ENCODE measurements around the gene UNC5CL. TPM values are rescaled to one million over a fixed set of nuclear protein-coding genes. Genes with fewer than 3 reads are reported as not detected.

UNC5CL gene
- total and polyA plus RNA-seq, 2 of the 4 experiments (the other 2 are of a cell fraction), result not detected

DNA sequence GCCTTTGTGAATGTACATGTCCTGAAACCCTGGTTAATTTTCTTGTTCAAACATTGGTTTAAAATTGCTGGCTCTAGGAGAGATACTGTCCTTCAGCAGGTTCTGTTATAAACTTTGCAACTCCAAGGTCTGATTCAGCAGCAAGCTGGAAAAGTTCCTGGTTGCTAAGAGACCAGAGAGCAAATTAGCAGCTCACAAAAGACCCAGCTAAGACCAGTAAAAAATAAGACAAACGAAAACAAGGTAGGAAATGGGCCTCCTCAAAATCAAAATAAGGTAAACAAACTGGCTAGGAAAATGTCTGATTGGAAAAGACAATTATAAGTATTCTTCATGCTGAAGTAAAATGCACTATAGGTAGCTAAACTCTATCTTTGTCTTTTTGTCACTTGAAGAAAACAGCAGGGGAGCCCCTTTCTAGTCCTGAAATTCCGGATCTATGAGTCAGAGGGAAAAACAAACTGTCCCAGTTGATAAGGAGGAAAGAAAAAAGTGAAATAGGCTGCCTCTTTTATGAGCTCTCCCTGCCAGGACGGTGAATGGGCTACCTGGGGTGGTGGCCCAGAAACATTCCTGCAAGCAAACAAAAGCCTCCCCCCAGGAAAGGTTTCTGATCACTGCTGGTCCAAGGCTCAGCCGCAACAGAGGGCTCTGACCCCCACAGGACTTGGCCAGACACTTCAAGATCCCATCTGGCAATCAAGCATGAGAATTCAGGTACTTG, 41.6 kb downstream of the UNC5CL start:
- Histone ChIP-seq H3K9me1 (ENCODE audit: insufficient read depth, low read length) (peaks cover 6% of the 10 kb centered on the region; the same call in 1 of the 2 replicates), H3K4me3 (ENCODE audit: insufficient read depth, low read depth, low read length) (no peak overlapping the region), H3K23ac (ENCODE audit: low read depth, low read length) (no peak overlapping the region), H2BK15ac (ENCODE audit: low read depth, low read length) (no peak overlapping the region), H2AFZ (replicated peaks; ENCODE audit: low read length, poor library complexity) (peak overlapping the region; percentile 77), H3K27me3 (ENCODE audit: control insufficient read depth, insufficient read depth, low read length) (peaks cover 16% of the 10 kb centered on the region), H3K9ac (ENCODE audit: low read depth, low read length) (no peak overlapping the region), H3K56ac (ENCODE audit: extremely low read depth, insufficient read depth, low read length) (no peak overlapping the region), H2AK9ac (replicated peaks; ENCODE audit: low read depth, low read length, poor library complexity) (no peak overlapping the region), H4K91ac (ENCODE audit: insufficient read depth, low read depth, low read length) (no peak overlapping the region), H4K5ac (ENCODE audit: low read depth, low read length) (no peak overlapping the region), H3K14ac (replicated peaks; ENCODE audit: low read depth, low read length) (no peak overlapping the region), H3K9me3 (ENCODE audit: control insufficient read depth, insufficient read depth, low read length) (no peaks in the 10 kb centered on the region), H4K8ac (ENCODE audit: low read depth in 2 of 2, low read length in 2 of 2) (no peak overlapping the region), H3K4me1 (ENCODE audit: control insufficient read depth, insufficient read depth, low read length) (peaks cover 11% of the 10 kb centered on the region), H2AK5ac (ENCODE audit: low read depth, low read length) (no peak overlapping the region), H2BK120ac (ENCODE audit: low read depth, low read length) (no peak overlapping the region; the same call in 1 of the 2 replicates), H4K20me1 (ENCODE audit: insufficient read depth, low read length) (no peaks in the 10 kb centered on the region), H3K79me1 (ENCODE audit: low read depth in 1 of 2, low read length in 2 of 2) (no peaks in the 10 kb centered on the region), H2BK5ac (ENCODE audit: low read depth, low read length, poor library complexity, severe bottlenecking) (no peak overlapping the region), H3K4ac (ENCODE audit: low read depth, low read length) (0 out of 2 replicates have a peak overlapping the region, but pooled peaks have one; percentile 32), H3K36me3 (ENCODE audit: control insufficient read depth, insufficient read depth, low read length) (no peaks in the 10 kb centered on the region), H3K27ac (ENCODE audit: insufficient read depth, low read length) (no peak overlapping the region), H3K4me2 (ENCODE audit: low read depth, low read length) (peak overlapping the region; percentile 45), H2BK20ac (ENCODE audit: low read depth, low read length) (no peak overlapping the region), H3K18ac (ENCODE audit: low read depth, low read length) (no peak overlapping the region)
- intact Hi-C loops (cut with micrococcal nuclease) (no loop called here), dilution Hi-C loops (cut with HindIII; ENCODE audit: low sequenced_read_pairs, unreplicated experiment) (no loop called here), in situ Hi-C loops (cut with MboI; ENCODE audit: low sequenced_read_pairs) (no loop called here)
- ATAC-seq (ENCODE audit: low read depth) (peak; percentile 80), DNase-seq (peak; percentile 78)
- ChIA-PET POLR2A (ENCODE audit: unreplicated experiment) (interaction anchor here (0.5 kb wide), 1 partner anchor 74 kb away, joined by 3 read pairs; no protein-coding TSS in a partner anchor), CTCF (interaction anchor here (2.1 kb wide), 1 partner anchor 30 kb away, joined by 10 read pairs; no protein-coding TSS in a partner anchor)
- TF ChIP-seq FOS (IDR thresholded peaks at IDR 0.05; ENCODE audit: low read depth, low read length) (0 out of 2 replicates have a peak, but pooled peaks have one; percentile 33), MAZ (IDR thresholded peaks at IDR 0.05; ENCODE audit: borderline replicate concordance, low read depth, low read length) (no peak), MAFK (IDR thresholded peaks at IDR 0.05; ENCODE audit: low read depth, low read length) (0 out of 2 replicates have a peak, but pooled peaks have one; percentile 16), SMC3 (IDR thresholded peaks at IDR 0.05; ENCODE audit: low read depth, low read length) (no peak)
- BruUV-seq (replicated peaks), result no TSS peak
- no CpG with 5 or more reads among the region's 4 CpGs for WGBS, 2 experiments (ENCODE audit: extremely low coverage in 2 of 2, insufficient read length in 1 of 2)

All from IMR-90 (cell line).